Muscle layer of duodenum (tissue), 2 donors: ENCODE measurements around the gene CACNA1F.

Experiments
- H3K27ac ChIP-seq: one replicate; pipeline ENCODE4 v1.7.0; 2013; ENCODE audit warnings: mild to moderate bottlenecking, low read length
- H3K27me3 ChIP-seq: one replicate; pipeline ENCODE4 v1.7.0; 2013; ENCODE audit warnings: low read depth, mild to moderate bottlenecking, control low read depth, low read length
- H3K36me3 ChIP-seq, 2 donors: one replicate each; pipeline ENCODE4 v1.7.0; 2013; ENCODE audit warnings: low read length in 2 of 2, control low read depth in 1 of 2, mild to moderate bottlenecking in 1 of 2; ENCODE audit not compliant: insufficient read depth in 2 of 2, control insufficient read depth in 1 of 2
- H3K4me1 ChIP-seq, 2 donors: one replicate each; pipeline ENCODE4 v1.7.0; 2013; ENCODE audit warnings: low read length in 2 of 2, mild to moderate bottlenecking in 2 of 2, control low read depth in 1 of 2, moderate library complexity in 1 of 2; ENCODE audit not compliant: insufficient read depth in 2 of 2, control insufficient read depth in 1 of 2
- H3K4me3 ChIP-seq, 2 donors: one replicate each; pipeline ENCODE4 v1.7.0; 2013; ENCODE audit warnings: low read length in 2 of 2, low read depth in 1 of 2, mild to moderate bottlenecking in 1 of 2
- H3K9me3 ChIP-seq, 2 donors: one replicate each; pipeline ENCODE4 v1.7.0; 2013; ENCODE audit warnings: low read length in 2 of 2, control low read depth in 1 of 2, mild to moderate bottlenecking in 1 of 2; ENCODE audit not compliant: control insufficient read depth in 1 of 2
- donor health status: healthy.

CACNA1F gene

DNA sequence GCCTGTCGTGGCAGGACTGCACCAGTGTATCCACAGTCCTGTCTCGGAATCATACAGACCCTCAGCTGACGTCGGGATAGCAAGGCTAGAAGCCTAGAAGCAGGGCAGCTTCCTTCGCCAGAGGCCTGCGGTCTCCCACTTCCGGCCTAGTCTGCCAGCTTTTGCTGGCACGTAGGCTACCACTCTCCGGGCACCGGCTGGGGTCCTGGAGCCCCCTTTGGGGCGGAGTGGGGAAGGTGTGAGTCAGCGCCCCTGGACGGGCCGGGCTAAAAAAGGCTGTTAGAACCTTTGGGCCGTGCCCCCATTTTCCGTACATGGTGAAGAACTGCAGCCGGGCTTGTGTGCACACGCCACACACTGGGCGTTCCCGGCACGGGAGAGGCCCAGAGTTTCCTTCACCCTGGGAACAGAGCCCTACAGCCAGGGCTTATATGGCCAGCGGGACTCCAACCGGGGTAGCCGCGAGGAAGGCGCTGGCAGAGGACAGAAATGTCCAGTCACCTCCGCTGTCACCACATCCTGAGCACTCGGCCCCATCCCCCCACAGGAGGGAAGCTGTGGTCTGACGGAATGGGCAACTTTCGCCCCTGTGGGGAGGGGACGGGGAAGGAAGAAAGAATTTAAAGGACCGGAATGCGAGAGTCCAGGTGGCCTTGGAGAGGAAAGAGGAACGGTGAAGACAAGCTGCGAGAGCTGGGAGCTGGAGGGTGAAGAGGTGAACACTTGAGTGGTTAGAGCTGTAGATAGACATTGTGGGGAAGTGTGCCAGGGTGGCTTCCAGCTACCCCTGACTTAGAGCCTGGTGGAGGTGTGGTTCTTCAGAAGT, 66.0 kb downstream of the CACNA1F start:
- H3K4me1 ChIP-seq, result peaks cover 0 to 8% of the 10 kb centered on the region in 2 donors

GRCh38 chrX:49165901-49166881, 66.9 kb downstream of the CACNA1F start:
- Histone ChIP-seq H3K4me1 (peaks cover 0 to 8% of the 10 kb centered on the region in 2 donors), H3K36me3 (no peaks in the 10 kb centered on the region), H3K27ac (peak overlapping the region; percentile 94), H3K27me3 (no peaks in the 10 kb centered on the region), H3K4me3 (peak overlapping the region; percentile 52 to 53), H3K9me3 (no peaks in the 10 kb centered on the region)

More for the DNA sequence above, 66.0 kb downstream of the CACNA1F start:
- no peaks in the 10 kb centered on the region for H3K27me3 ChIP-seq
- no peaks in the 10 kb centered on the region for H3K36me3 ChIP-seq
- peak overlapping the region; percentile 94 for H3K27ac ChIP-seq
- H3K9me3 ChIP-seq, result no peaks in the 10 kb centered on the region
- H3K4me3 ChIP-seq, result peak overlapping the region; percentile 52 to 53

DNA sequence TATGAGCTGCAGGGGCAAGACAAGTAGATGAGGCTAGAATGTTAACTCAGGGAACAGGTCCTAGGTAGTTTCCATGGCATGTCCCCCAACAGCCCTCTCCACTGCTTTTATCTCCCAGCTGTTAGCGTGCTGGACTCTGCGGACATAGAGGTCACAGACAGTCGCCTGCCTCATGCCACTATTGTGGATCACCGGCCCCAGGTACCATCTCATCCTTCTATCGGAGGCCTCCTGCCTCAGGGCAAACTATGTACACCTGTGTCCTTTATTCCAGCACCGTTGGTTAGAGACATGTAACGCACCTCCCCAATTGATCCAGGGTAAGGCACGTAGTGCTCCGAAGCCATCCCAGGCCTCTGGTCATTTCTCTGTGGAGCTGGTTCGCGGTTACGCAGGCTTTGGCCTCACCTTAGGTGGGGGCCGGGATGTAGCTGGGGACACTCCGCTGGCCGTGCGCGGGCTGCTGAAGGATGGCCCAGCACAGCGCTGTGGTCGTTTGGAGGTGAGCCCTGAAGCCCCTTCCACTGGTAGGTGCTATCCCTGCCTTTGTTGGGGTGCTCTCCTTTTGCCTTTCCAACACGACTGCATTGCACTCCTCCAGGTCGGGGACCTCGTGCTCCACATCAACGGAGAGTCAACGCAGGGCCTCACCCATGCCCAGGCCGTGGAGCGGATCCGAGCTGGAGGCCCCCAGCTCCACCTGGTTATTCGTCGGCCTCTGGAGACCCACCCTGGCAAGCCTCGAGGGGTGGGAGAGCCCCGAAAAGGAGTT, 68.4 kb downstream of the CACNA1F start:
- peak overlapping the region; percentile 74 for H3K27ac ChIP-seq
- H3K4me1 ChIP-seq, result peaks cover 0 to 8% of the 10 kb centered on the region in 2 donors
- H3K36me3 ChIP-seq, result no peaks in the 10 kb centered on the region
- no peaks in the 10 kb centered on the region for H3K9me3 ChIP-seq
- no peaks in the 10 kb centered on the region for H3K27me3 ChIP-seq
- no peak overlapping the region for H3K4me3 ChIP-seq

- H3K4me3 ChIP-seq, result peak overlapping the region in 1 of 2 donors; percentile 33
- no peaks in the 10 kb centered on the region for H3K36me3 ChIP-seq
- H3K4me1 ChIP-seq, result peaks cover 0 to 8% of the 10 kb centered on the region in 2 donors
- no peaks in the 10 kb centered on the region for H3K27me3 ChIP-seq
- H3K9me3 ChIP-seq, result no peaks in the 10 kb centered on the region
- H3K27ac ChIP-seq, result peak overlapping the region; percentile 74
Measured at GRCh38 chrX:49163555-49164419, 69.4 kb downstream of the CACNA1F start.

GRCh38 chrX:49162620-49163019, 70.5 kb downstream of the CACNA1F start, which contains the start of gene MAGIX:
MAGIX (plus strand) TSS chrX:49162758; CDS start chrX:49162890, 132 bp downstream.
- Histone ChIP-seq H3K27ac (no peak within 1 kb of the TSS), H3K4me3 (peak within 1 kb of the TSS in 1 of 2 donors; percentile 33)

DNA sequence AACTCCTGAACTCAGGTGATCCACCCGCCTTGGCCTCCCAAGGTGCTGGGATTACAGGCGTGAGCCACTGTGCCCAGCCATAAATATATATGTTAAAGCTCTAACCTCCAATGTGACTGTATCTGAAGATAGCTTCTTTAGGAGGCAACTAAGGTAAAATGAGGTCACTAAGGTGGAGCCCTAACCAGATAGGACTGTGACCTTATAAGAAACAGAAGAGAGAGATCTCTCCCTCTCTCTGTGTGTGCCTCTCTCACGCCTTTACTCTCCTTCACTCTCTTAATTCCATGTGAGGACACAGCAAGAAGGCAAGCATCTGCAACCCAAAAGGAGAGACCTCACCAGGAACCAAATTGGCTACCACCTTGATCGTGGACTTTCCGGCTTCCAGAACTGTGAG, 71.5 kb downstream of the CACNA1F start:
- Histone ChIP-seq H3K27me3 (no peaks in the 10 kb centered on the region), H3K9me3 (no peaks in the 10 kb centered on the region), H3K4me3 (no peak overlapping the region), H3K27ac (no peak overlapping the region), H3K36me3 (no peaks in the 10 kb centered on the region), H3K4me1 (no peaks in the 10 kb centered on the region)

More at GRCh38 chrX:49162620-49163019, 70.5 kb downstream of the CACNA1F start, which contains the start of gene MAGIX:
- Histone ChIP-seq H3K36me3 (no peaks in the 10 kb centered on the region), H3K27me3 (no peaks in the 10 kb centered on the region), H3K9me3 (no peaks in the 10 kb centered on the region), H3K4me1 (peaks cover 0 to 3% of the 10 kb centered on the region in 2 donors)

DNA sequence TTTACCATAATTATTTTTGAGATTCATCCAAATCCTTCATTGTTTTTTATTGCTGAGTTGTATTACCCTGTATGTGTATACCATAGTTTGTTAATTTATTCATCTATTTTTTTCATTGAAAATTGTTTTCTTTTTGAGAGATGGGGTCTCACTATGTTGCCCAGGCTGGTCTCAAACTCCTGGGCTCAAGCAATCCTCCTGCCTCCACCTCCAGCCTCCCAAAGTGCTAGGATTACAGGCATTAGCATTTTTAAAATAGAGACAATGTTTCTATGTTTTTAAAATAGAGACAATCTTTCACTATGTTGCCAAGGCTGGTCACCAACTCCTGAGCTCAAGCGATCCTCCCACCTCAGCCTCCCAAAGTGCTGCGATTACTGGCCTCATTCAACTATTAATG, 72.2 kb downstream of the CACNA1F start:
- H3K4me3 ChIP-seq, result no peak overlapping the region
- H3K9me3 ChIP-seq, result no peaks in the 10 kb centered on the region
- no peak overlapping the region for H3K27ac ChIP-seq

GRCh38 chrX:49157194-49157593, 75.9 kb downstream of the CACNA1F start:
- Histone ChIP-seq H3K36me3 (no peaks in the 10 kb centered on the region), H3K27ac (no peak overlapping the region), H3K4me1 (peaks cover 0 to 4% of the 10 kb centered on the region in 2 donors), H3K4me3 (no peak overlapping the region), H3K27me3 (no peaks in the 10 kb centered on the region), H3K9me3 (no peaks in the 10 kb centered on the region)

More for the DNA sequence above, 72.2 kb downstream of the CACNA1F start:
- Histone ChIP-seq H3K36me3 (no peaks in the 10 kb centered on the region), H3K4me1 (no peaks in the 10 kb centered on the region), H3K27me3 (no peaks in the 10 kb centered on the region)

GRCh38 chrX:49155900-49156837, 77.0 kb downstream of the CACNA1F start:
- Histone ChIP-seq H3K27ac (peak overlapping the region; percentile 84), H3K4me3 (peak overlapping the region; percentile 39 to 51), H3K4me1 (peaks cover 0 to 4% of the 10 kb centered on the region in 2 donors), H3K27me3 (no peaks in the 10 kb centered on the region), H3K36me3 (no peaks in the 10 kb centered on the region), H3K9me3 (no peaks in the 10 kb centered on the region)
